HL-60 (cell line): ENCODE measurements around the gene SSR2.

Experiments used
- DNase-seq, 2 experiments: peaks; one replicate each; pipeline ENCODE4 v3.0.0-alpha.2; 2010 to 2020; ENCODE audit warnings: low read depth in 1 of 2, low spot score in 1 of 2
- H3K27ac ChIP-seq: fragments of 250-450 bp; sonication (Bioruptor Pico); replicated peaks from 2 replicates; pipeline ENCODE4 v1.5.1; 2020; ENCODE audit warnings: mild to moderate bottlenecking, moderate library complexity
- H3K27me3 ChIP-seq: fragments of 250-450 bp; sonication (Bioruptor Pico); 2 replicates; pipeline ENCODE4 v1.5.1; 2021; ENCODE audit warnings: mild to moderate bottlenecking, moderate library complexity; ENCODE audit not compliant: insufficient read depth, poor library complexity, severe bottlenecking
- H3K4me3 ChIP-seq: replicated peaks from 2 replicates; pipeline ENCODE4 v1.5.1; 2011; ENCODE audit warnings: mild to moderate bottlenecking, control low read depth, low read length; ENCODE audit not compliant: insufficient read depth
- GABPA ChIP-seq: IDR thresholded peaks from 2 replicates; pipeline ENCODE4 v1.6.1; 2012; ENCODE audit warnings: low read depth
- POLR2AphosphoS5 ChIP-seq: IDR thresholded peaks from 2 replicates; pipeline ENCODE4 v1.6.1; 2012; ENCODE audit warnings: low read depth
- SPI1 ChIP-seq: IDR thresholded peaks from 2 replicates; pipeline ENCODE4 v1.6.1; 2012; ENCODE audit warnings: low read depth, mild to moderate bottlenecking, borderline replicate concordance
- TF ChIP-seq, protein P1 (sequence below): IDR thresholded peaks from one replicate; pipeline ENCODE4 v1.5.1; 2011; ENCODE audit warnings: low read length, control low read depth, inconsistent platforms; ENCODE audit not compliant: insufficient read depth
- TF ChIP-seq, protein P2 (sequence below): IDR thresholded peaks from 2 replicates; pipeline ENCODE4 v1.6.1; 2012; ENCODE audit warnings: low read depth; ENCODE audit not compliant: insufficient replicate concordance

Gene SSR2

DNA sequence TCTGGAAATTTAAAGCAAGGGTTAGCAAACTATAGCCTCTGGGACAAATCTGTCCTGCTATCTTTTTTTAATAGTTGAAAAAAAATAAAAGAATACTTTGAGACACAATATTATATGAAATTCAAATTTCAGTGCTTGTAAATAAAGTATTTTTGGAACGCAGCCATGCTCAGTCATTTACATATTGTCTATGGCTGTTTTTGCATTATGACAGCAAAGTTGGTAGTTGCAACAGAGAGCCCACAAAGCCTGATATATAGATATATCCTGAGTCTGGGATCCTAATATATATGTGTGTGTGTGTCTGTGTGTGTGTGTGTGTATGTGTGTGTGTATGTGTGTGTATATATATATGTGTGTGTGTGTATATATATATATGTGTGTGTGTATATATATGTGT is 20.8 kb downstream of the SSR2 start:
- H3K4me3 ChIP-seq = no peak overlapping the region
- H3K27me3 ChIP-seq = no peaks in the 10 kb centered on the region
- no peak overlapping the region for H3K27ac ChIP-seq
- no peak for DNase-seq
- TF ChIP-seq GABPA (no peak), SPI1 (no peak), POLR2AphosphoS5 (no peak)
- TF ChIP-seq, protein P1, sequence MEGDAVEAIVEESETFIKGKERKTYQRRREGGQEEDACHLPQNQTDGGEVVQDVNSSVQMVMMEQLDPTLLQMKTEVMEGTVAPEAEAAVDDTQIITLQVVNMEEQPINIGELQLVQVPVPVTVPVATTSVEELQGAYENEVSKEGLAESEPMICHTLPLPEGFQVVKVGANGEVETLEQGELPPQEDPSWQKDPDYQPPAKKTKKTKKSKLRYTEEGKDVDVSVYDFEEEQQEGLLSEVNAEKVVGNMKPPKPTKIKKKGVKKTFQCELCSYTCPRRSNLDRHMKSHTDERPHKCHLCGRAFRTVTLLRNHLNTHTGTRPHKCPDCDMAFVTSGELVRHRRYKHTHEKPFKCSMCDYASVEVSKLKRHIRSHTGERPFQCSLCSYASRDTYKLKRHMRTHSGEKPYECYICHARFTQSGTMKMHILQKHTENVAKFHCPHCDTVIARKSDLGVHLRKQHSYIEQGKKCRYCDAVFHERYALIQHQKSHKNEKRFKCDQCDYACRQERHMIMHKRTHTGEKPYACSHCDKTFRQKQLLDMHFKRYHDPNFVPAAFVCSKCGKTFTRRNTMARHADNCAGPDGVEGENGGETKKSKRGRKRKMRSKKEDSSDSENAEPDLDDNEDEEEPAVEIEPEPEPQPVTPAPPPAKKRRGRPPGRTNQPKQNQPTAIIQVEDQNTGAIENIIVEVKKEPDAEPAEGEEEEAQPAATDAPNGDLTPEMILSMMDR = no peak
- TF ChIP-seq, protein P2, sequence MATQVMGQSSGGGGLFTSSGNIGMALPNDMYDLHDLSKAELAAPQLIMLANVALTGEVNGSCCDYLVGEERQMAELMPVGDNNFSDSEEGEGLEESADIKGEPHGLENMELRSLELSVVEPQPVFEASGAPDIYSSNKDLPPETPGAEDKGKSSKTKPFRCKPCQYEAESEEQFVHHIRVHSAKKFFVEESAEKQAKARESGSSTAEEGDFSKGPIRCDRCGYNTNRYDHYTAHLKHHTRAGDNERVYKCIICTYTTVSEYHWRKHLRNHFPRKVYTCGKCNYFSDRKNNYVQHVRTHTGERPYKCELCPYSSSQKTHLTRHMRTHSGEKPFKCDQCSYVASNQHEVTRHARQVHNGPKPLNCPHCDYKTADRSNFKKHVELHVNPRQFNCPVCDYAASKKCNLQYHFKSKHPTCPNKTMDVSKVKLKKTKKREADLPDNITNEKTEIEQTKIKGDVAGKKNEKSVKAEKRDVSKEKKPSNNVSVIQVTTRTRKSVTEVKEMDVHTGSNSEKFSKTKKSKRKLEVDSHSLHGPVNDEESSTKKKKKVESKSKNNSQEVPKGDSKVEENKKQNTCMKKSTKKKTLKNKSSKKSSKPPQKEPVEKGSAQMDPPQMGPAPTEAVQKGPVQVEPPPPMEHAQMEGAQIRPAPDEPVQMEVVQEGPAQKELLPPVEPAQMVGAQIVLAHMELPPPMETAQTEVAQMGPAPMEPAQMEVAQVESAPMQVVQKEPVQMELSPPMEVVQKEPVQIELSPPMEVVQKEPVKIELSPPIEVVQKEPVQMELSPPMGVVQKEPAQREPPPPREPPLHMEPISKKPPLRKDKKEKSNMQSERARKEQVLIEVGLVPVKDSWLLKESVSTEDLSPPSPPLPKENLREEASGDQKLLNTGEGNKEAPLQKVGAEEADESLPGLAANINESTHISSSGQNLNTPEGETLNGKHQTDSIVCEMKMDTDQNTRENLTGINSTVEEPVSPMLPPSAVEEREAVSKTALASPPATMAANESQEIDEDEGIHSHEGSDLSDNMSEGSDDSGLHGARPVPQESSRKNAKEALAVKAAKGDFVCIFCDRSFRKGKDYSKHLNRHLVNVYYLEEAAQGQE = no peak

DNA sequence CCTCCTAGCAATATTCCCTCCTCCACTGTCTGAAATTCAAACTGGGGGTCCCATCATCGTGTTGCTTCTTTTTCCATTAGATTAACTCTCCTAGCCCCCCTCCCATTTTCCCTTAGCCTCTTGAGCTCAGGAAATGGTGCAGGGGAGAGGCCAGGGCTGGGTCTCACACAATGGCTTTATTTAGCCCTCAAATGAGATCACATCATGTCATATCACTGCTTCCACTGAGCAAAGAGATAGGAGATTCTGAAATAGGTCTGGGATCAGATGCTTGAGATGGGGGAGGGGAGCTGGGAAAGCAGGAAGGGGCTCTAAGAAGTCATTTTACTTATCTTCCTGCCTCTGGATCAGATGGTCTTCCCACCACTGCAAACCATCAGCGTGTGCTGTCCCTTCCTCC is 24.6 kb downstream of the SSR2 start:
- Histone ChIP-seq H3K27me3 (no peaks in the 10 kb centered on the region), H3K4me3 (no peak overlapping the region), H3K27ac (no peak overlapping the region)
- DNase-seq = no peak
- TF ChIP-seq SPI1 (no peak), POLR2AphosphoS5 (no peak)
- TF ChIP-seq, protein P2 = no peak

DNA sequence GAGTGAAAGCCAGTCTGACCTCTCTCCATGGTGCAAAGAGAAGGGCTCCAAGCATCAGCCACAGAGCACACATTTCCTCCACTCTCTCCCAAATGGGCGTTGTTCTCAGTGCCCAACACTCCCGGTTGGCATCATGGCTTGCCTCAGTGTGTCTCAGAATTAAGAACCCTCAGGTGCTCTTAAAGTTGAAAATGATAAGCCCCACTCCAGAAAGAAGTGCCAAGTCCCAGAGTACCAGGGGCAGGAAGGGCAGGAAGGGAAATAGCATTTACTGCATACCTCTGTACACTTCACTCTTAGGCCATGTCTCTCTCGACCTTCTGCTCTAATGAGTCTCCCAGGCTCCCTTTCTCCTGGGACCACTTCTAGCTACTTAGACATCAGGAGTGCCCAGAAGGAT is 27.2 kb downstream of the SSR2 start:
- no peak for DNase-seq
- Histone ChIP-seq H3K27me3 (no peaks in the 10 kb centered on the region), H3K27ac (no peak overlapping the region), H3K4me3 (no peak overlapping the region)
- TF ChIP-seq POLR2AphosphoS5 = no peak
- TF ChIP-seq, protein P2 = no peak
- TF ChIP-seq, protein P1 = no peak
- no peak for TF ChIP-seq SPI1
